SK-N-SH (cell line): ENCODE measurements around the gene FATE1. TPM values are rescaled to one million over a fixed set of nuclear protein-coding genes. Genes with fewer than 3 reads are reported as not detected.

Source experiments
- CTCF ChIA-PET: fragments of 300-600, 350-600 bp; formaldehyde crosslinking; extraction: SDS; loops from one replicate; lab custom pipeline; 2021; lab: Yijun Ruan, JAX
- POLR2A ChIA-PET: fragments of 350-600 bp; sonication (Branson Sonifier 250); formaldehyde crosslinking; extraction: SDS; loops from one replicate; lab custom pipeline; 2020; ENCODE audit warnings: antibody characterized with exemption, inconsistent platforms; lab: Yijun Ruan, JAX
- DNase-seq: peaks from one replicate; pipeline ENCODE4 v3.0.0; 2012
- H2AFZ ChIP-seq: fragments of 200-600 bp; sonication (generic); 2 replicates; pipeline ENCODE4 v1.8.1; 2016; ENCODE audit warnings: antibody characterized with exemption, mild to moderate bottlenecking, low read depth
- H3F3A ChIP-seq: fragments of 200-600 bp; sonication (generic); replicated peaks from 2 replicates; pipeline ENCODE3; 2016; ENCODE audit warnings: antibody characterized with exemption, mild to moderate bottlenecking; ENCODE audit not compliant: insufficient read depth
- H3K27ac ChIP-seq, 2 experiments: fragments of 200-500 bp in 1 of 2; fragments of 200-600 bp in 1 of 2; sonication (Bioruptor generic) in 1 of 2; sonication (generic), shearing (Covaris generic) in 1 of 2; 2 replicates each; pipeline versions ENCODE4 v1.5.1 to v1.6.1; 2014 to 2016; ENCODE audit warnings: low read depth in 2 of 2, inconsistent platforms in 1 of 2, low read length in 1 of 2, mild to moderate bottlenecking in 1 of 2, mixed read lengths in 1 of 2
- H3K27me3 ChIP-seq: fragments of 200-600 bp; sonication (generic), shearing (Covaris generic); 2 replicates; pipeline ENCODE4 v1.6.1; 2016; ENCODE audit warnings: mixed run types; ENCODE audit not compliant: insufficient read depth
- H3K36me3 ChIP-seq, 2 experiments: fragments of 200-500 bp in 1 of 2; fragments of 200-600 bp in 1 of 2; sonication (Bioruptor generic) in 1 of 2; sonication (generic) in 1 of 2; replicated peaks in 1 of 2; 2 replicates each; pipeline versions ENCODE3 to v1.5.1; 2014 to 2016; ENCODE audit warnings: low read length in 1 of 2, mild to moderate bottlenecking in 1 of 2; ENCODE audit not compliant: insufficient read depth in 2 of 2, control insufficient read depth in 1 of 2
- H3K4me1 ChIP-seq, 2 experiments: fragments of 200-500 bp in 1 of 2; fragments of 200-600 bp in 1 of 2; sonication (Bioruptor generic) in 1 of 2; sonication (generic), shearing (Covaris generic) in 1 of 2; 2 replicates each; pipeline versions ENCODE4 v1.5.1 to v1.6.1; 2014 to 2016; ENCODE audit warnings: low read depth in 1 of 2, low read length in 1 of 2, mixed run types in 1 of 2; ENCODE audit not compliant: insufficient read depth in 2 of 2, control insufficient read depth in 1 of 2
- H3K4me2 ChIP-seq: fragments of 200-600 bp; sonication (generic), shearing (Covaris generic); 2 replicates; pipeline ENCODE4 v1.6.1; 2017; ENCODE audit warnings: mixed run types
- H3K4me3 ChIP-seq, 2 experiments: fragments of 200-500 bp in 1 of 2; fragments of 200-600 bp in 1 of 2; sonication (Bioruptor generic) in 1 of 2; sonication (generic), shearing (Covaris generic) in 1 of 2; 2 replicates each; pipeline versions ENCODE4 v1.5.1 to v1.8.1; 2014 to 2016; ENCODE audit warnings: low read depth in 2 of 2, inconsistent platforms in 1 of 2, low read length in 1 of 2, mild to moderate bottlenecking in 1 of 2, mixed read lengths in 1 of 2, moderate library complexity in 1 of 2
- H3K79me2 ChIP-seq: fragments of 200-600 bp; sonication (generic); 2 replicates; pipeline ENCODE4 v1.8.1; 2017; ENCODE audit warnings: mild to moderate bottlenecking; ENCODE audit not compliant: insufficient read depth
- H3K9ac ChIP-seq: fragments of 200-600 bp; sonication (generic); 2 replicates; pipeline ENCODE4 v1.6.1; 2017; ENCODE audit warnings: mixed run types
- H3K9me2 ChIP-seq: fragments of 200-600 bp; sonication (generic); 2 replicates; pipeline ENCODE4 v1.6.1; 2017; ENCODE audit warnings: mixed run types
- H3K9me3 ChIP-seq: fragments of 200-600 bp; sonication (generic); 2 replicates; pipeline ENCODE4 v1.6.1; 2017; ENCODE audit warnings: mixed run types, mild to moderate bottlenecking, moderate library complexity
- H4K20me1 ChIP-seq: fragments of 200-600 bp; sonication (generic); 2 replicates; pipeline ENCODE4 v1.6.1; 2017; ENCODE audit warnings: mild to moderate bottlenecking, mixed run types; ENCODE audit not compliant: insufficient read depth
- CTCF ChIP-seq: fragments of 200-600 bp; sonication (generic); IDR thresholded peaks from 2 replicates; pipeline ENCODE4 v1.6.1; 2017; ENCODE audit warnings: antibody characterized with exemption, mild to moderate bottlenecking, moderate library complexity
- FOSL2 ChIP-seq: IDR thresholded peaks from 2 replicates; pipeline ENCODE4 v1.4.0; 2012; ENCODE audit warnings: low read depth, mild to moderate bottlenecking, moderate library complexity, borderline replicate concordance
- GABPA ChIP-seq: IDR thresholded peaks from 2 replicates; pipeline ENCODE4 v1.4.0; 2012; ENCODE audit warnings: low read depth, mild to moderate bottlenecking
- GATA2 ChIP-seq: sonication (generic); formaldehyde crosslinking; IDR thresholded peaks from 2 replicates; pipeline ENCODE4 v1.5.0; 2020; ENCODE audit warnings: mild to moderate bottlenecking, missing genetic modification reagents
- MXI1 ChIP-seq: IDR thresholded peaks from 2 replicates; pipeline ENCODE4 v1.6.1; 2012; ENCODE audit warnings: mild to moderate bottlenecking, low read depth, low read length, improper control_type of control experiment
- NFIC ChIP-seq: IDR thresholded peaks from 2 replicates; pipeline ENCODE4 v1.4.0; 2012; ENCODE audit warnings: borderline replicate concordance
- RFX5 ChIP-seq: IDR thresholded peaks from 2 replicates; pipeline ENCODE4 v1.6.1; 2012; ENCODE audit warnings: mild to moderate bottlenecking, improper control_type of control experiment, low read length
- TEAD4 ChIP-seq: IDR thresholded peaks from 2 replicates; pipeline ENCODE4 v1.4.0; 2012; ENCODE audit warnings: mild to moderate bottlenecking, borderline replicate concordance; ENCODE audit not compliant: insufficient read depth
- WGBS: methylation state at CpG from one replicate; pipeline ENCODE4 v1.1.6; 2017; ENCODE audit warnings: low lambda C conversion rate; 5-methylcytosine and 5-hydroxymethylcytosine counted together
- polyA plus RNA-seq, 3 experiments: library from polyadenylated mRNA; depleted of rRNA; stranded (reverse); fragments of >200 nt; gene quantifications; 2 replicates each; pipeline ENCODE4 v1.2.3, GENCODE V29; 2012
- TF ChIP-seq, protein P1 (sequence below): IDR thresholded peaks from 2 replicates; pipeline ENCODE4; 2012
- TF ChIP-seq, protein P2 (sequence below): IDR thresholded peaks from 2 replicates; pipeline ENCODE4 v1.4.0; 2012; ENCODE audit warnings: low read depth, borderline replicate concordance
- TF ChIP-seq, protein P3 (sequence below): fragments of 150-350 bp; IDR thresholded peaks from 2 replicates; pipeline ENCODE4 v1.6.1; 2016; ENCODE audit warnings: mild to moderate bottlenecking, low read depth, low read length

The FATE1 gene
- polyA plus RNA-seq, 1 of the 3 experiments (the other 2 are of a cell fraction), result not detected

GRCh38 chrX:151714362-151714761 lies 1.5 kb upstream of the FATE1 start:
- Histone ChIP-seq H3K9me2 (no peaks in the 10 kb centered on the region), H3K4me2 (no peak overlapping the region), H4K20me1 (no peaks in the 10 kb centered on the region), H3K79me2 (no peaks in the 10 kb centered on the region), H3K36me3 (no peaks in the 10 kb centered on the region), H3K27ac (no peak overlapping the region), H3K4me3 (no peak overlapping the region), H3K4me1 (no peaks in the 10 kb centered on the region), H3F3A (no peaks in the 10 kb centered on the region), H3K27me3 (peaks cover 16% of the 10 kb centered on the region; the same call in 1 of the 2 replicates), H3K9ac (no peak overlapping the region), H3K9me3 (no peaks in the 10 kb centered on the region), H2AFZ (no peak overlapping the region)
- WGBS, result 2% methylated on average over 5 of the region's 5 CpGs
- ChIA-PET CTCF (interaction anchor here (2.9 kb wide), 1 partner anchor 8 kb away, joined by 15 read pairs; no protein-coding TSS in a partner anchor), POLR2A (no interaction called here)
- TF ChIP-seq NFIC (no peak), MXI1 (no peak), CTCF (no peak), GABPA (no peak), TEAD4 (no peak), FOSL2 (no peak), GATA2 (CRISPR knock-in tag) (no peak), RFX5 (no peak)
- TF ChIP-seq, protein P1, sequence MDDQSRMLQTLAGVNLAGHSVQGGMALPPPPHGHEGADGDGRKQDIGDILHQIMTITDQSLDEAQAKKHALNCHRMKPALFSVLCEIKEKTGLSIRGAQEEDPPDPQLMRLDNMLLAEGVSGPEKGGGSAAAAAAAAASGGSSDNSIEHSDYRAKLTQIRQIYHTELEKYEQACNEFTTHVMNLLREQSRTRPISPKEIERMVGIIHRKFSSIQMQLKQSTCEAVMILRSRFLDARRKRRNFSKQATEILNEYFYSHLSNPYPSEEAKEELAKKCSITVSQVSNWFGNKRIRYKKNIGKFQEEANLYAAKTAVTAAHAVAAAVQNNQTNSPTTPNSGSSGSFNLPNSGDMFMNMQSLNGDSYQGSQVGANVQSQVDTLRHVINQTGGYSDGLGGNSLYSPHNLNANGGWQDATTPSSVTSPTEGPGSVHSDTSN, result no peak
- TF ChIP-seq, protein P2, sequence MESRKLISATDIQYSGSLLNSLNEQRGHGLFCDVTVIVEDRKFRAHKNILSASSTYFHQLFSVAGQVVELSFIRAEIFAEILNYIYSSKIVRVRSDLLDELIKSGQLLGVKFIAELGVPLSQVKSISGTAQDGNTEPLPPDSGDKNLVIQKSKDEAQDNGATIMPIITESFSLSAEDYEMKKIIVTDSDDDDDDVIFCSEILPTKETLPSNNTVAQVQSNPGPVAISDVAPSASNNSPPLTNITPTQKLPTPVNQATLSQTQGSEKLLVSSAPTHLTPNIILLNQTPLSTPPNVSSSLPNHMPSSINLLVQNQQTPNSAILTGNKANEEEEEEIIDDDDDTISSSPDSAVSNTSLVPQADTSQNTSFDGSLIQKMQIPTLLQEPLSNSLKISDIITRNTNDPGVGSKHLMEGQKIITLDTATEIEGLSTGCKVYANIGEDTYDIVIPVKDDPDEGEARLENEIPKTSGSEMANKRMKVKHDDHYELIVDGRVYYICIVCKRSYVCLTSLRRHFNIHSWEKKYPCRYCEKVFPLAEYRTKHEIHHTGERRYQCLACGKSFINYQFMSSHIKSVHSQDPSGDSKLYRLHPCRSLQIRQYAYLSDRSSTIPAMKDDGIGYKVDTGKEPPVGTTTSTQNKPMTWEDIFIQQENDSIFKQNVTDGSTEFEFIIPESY, result no peak
- TF ChIP-seq, protein P3, sequence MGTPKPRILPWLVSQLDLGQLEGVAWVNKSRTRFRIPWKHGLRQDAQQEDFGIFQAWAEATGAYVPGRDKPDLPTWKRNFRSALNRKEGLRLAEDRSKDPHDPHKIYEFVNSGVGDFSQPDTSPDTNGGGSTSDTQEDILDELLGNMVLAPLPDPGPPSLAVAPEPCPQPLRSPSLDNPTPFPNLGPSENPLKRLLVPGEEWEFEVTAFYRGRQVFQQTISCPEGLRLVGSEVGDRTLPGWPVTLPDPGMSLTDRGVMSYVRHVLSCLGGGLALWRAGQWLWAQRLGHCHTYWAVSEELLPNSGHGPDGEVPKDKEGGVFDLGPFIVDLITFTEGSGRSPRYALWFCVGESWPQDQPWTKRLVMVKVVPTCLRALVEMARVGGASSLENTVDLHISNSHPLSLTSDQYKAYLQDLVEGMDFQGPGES, result no peak
- no peak for DNase-seq
